GM23248 (cell line): Measurements from ENCODE around the gene RFX3. TPM values are rescaled to one million over a fixed set of nuclear protein-coding genes. Genes with fewer than 3 reads are reported as not detected.

Experiments used
- DNase-seq: peaks from one replicate; pipeline ENCODE4 v3.0.0-alpha.2; 2015
- H2AFZ ChIP-seq: fragments of 200-600 bp; sonication (generic); 2 replicates; pipeline ENCODE4 v1.6.1; 2016; ENCODE audit warnings: antibody characterized with exemption
- H3F3A ChIP-seq: fragments of 200-600 bp; sonication (generic); 2 replicates; pipeline ENCODE4 v1.6.1; 2016; ENCODE audit warnings: mild to moderate bottlenecking, antibody characterized with exemption, mixed run types; ENCODE audit not compliant: insufficient read depth
- H3K27ac ChIP-seq: fragments of 200-600 bp; sonication (generic); 2 replicates; pipeline ENCODE4 v1.5.1; 2016; ENCODE audit warnings: mild to moderate bottlenecking
- H3K27me3 ChIP-seq: fragments of 200-600 bp; sonication (generic); replicated peaks from 2 replicates; pipeline ENCODE4 v1.6.1; 2016; ENCODE audit warnings: mild to moderate bottlenecking; ENCODE audit not compliant: insufficient read depth
- H3K36me3 ChIP-seq: fragments of 200-600 bp; sonication (generic); 2 replicates; pipeline ENCODE4 v1.6.1; 2016; ENCODE audit warnings: low read depth, mild to moderate bottlenecking
- H3K4me1 ChIP-seq: fragments of 200-600 bp; sonication (generic); 2 replicates; pipeline ENCODE4 v1.6.1; 2016; ENCODE audit warnings: mild to moderate bottlenecking; ENCODE audit not compliant: insufficient read depth
- H3K4me2 ChIP-seq: fragments of 200-600 bp; sonication (generic); one replicate; pipeline ENCODE4 v1.6.1; 2016; ENCODE audit warnings: mild to moderate bottlenecking; ENCODE audit not compliant: unreplicated experiment
- H3K4me3 ChIP-seq: fragments of 200-600 bp; sonication (generic); 2 replicates; pipeline ENCODE4 v1.5.1; 2016; ENCODE audit warnings: mild to moderate bottlenecking
- H3K79me2 ChIP-seq: fragments of 200-600 bp; sonication (generic); 2 replicates; pipeline ENCODE4 v1.6.1; 2016; ENCODE audit warnings: mild to moderate bottlenecking; ENCODE audit not compliant: insufficient read depth
- H3K9ac ChIP-seq: fragments of 200-600 bp; sonication (generic); 2 replicates; pipeline ENCODE4 v1.6.1; 2016; ENCODE audit warnings: mild to moderate bottlenecking
- H3K9me2 ChIP-seq: fragments of 200-600 bp; sonication (generic); 2 replicates; pipeline ENCODE4 v1.6.1; 2016; ENCODE audit warnings: mixed run types, mild to moderate bottlenecking, moderate library complexity; ENCODE audit not compliant: insufficient read depth
- H3K9me3 ChIP-seq: fragments of 200-600 bp; sonication (generic); one replicate; pipeline ENCODE4 v1.6.1; 2017; ENCODE audit warnings: low read depth
- H4K20me1 ChIP-seq: fragments of 200-600 bp; sonication (generic); 2 replicates; pipeline ENCODE4 v1.6.0; 2016; ENCODE audit not compliant: insufficient read depth
- EZH2 ChIP-seq: fragments of 200-600 bp; sonication (generic); IDR thresholded peaks from 2 replicates; pipeline ENCODE4 v1.6.1; 2018; ENCODE audit warnings: antibody characterized with exemption, mild to moderate bottlenecking; ENCODE audit not compliant: insufficient read depth, poor library complexity, severe bottlenecking
- EZH2phosphoT487 ChIP-seq: fragments of 200-600 bp; sonication (generic); IDR thresholded peaks from 2 replicates; pipeline ENCODE4 v1.6.1; 2018; ENCODE audit warnings: antibody characterized with exemption, moderate library complexity, mild to moderate bottlenecking, low read depth; ENCODE audit not compliant: insufficient read depth
- WGBS, 2 experiments: methylation state at CpG; one replicate each; pipeline ENCODE4 v1.1.6; 2015 to 2017; ENCODE audit warnings: low lambda C conversion rate in 2 of 2, low coverage in 1 of 2; ENCODE audit errors: missing lambda C conversion rate in 2 of 2; 5-methylcytosine and 5-hydroxymethylcytosine counted together
- in situ Hi-C: fragments of 300-500 bp; cut with MboI; formaldehyde crosslinking; loops from 2 replicates; pipeline ENCODE4 v1.15.0; 2020
- polyA plus RNA-seq: library from polyadenylated mRNA; unstranded; fragments of >200 nt; fragmentation: Nextera tagmentation; extraction: Ambion mirVana; gene quantifications from 2 replicates; pipeline ENCODE4 v1.2.1, GENCODE V29; 2016
- total RNA-seq: library from RNA; depleted of rRNA; stranded (reverse); fragments of >200 nt; shearing (Covaris generic); gene quantifications from 2 replicates; pipeline ENCODE4 v1.2.3, GENCODE V29; 2014

RFX3 gene
- total and polyA plus RNA-seq, 2 experiments from 2014 or later, result 0.80 to 1.9 TPM

DNA sequence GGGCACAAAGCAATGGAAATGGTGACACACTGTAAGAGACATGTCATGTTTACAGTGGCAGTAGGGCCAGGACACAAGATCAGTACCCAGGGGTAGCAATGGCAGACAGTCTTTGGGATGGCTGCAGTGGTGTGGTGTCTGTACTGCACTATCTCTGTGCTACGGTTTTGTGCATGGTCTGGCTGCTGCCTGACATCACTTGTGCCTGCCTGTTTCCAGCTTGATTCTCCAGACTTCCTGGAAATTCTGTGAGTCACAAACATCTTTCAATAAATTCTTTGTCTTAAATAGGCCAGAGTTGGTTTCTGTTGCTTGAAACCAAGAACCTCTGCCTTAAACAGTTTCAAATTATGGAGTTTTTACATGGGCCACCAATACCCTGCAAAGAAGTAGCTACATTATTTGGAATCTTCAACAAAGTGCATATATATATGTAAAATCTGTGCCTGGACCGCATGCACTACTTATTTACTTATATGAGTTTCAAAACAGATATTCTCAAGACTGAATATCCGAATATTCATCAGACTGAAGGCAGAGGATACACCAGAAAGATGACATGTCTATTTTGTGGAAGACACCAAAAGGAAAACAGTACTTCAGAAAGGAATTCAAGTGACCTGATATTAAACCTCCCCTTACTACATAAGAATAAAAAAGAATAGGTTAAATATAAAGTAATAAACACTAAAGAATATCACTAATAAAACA, 188.1 kb downstream of the RFX3 start:
- H3F3A ChIP-seq, result peaks cover 11% of the 10 kb centered on the region; the same call in 1 of the 2 replicates
- no peaks in the 10 kb centered on the region for H3K79me2 ChIP-seq
- peaks cover 16% of the 10 kb centered on the region for H3K4me1 ChIP-seq
- H3K4me2 ChIP-seq, result peak overlapping the region; percentile 27
- TF ChIP-seq EZH2phosphoT487, result no peak
- TF ChIP-seq EZH2, result no peak
- no peaks in the 10 kb centered on the region for H3K27me3 ChIP-seq
- H3K9me3 ChIP-seq, result no peaks in the 10 kb centered on the region
- no peaks in the 10 kb centered on the region for H4K20me1 ChIP-seq
- peak; percentile 75 for DNase-seq
- peak overlapping the region; percentile 50; the same call in 1 of the 2 replicates for H2AFZ ChIP-seq
- peak overlapping the region; percentile 28 for H3K27ac ChIP-seq
- no peak overlapping the region for H3K9ac ChIP-seq
- no peaks in the 10 kb centered on the region for H3K36me3 ChIP-seq
- no peak overlapping the region for H3K4me3 ChIP-seq
- no peaks in the 10 kb centered on the region for H3K9me2 ChIP-seq
- 16 to 20% methylated on average over 3 of the region's 3 CpGs for WGBS, 2 experiments
- in situ Hi-C loops, result no loop called here

DNA sequence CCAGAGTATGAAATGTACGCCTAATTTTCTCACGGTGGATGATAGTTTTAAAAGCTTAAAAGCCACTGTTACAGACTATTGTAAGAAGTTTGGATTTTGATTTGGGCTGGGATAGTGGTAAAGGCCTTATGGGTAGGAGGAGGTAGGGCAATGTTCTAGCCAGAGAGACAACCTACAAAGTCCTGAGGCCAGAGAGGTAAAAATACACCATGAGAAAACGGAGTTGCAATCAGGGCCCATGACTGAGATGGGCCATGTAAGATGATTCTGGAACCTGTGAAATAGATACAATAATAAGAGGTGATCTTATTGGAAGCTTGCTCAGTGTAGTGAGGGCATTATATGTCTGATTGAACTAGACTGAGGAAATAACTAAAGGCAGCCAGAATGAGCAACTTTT, 188.8 kb downstream of the RFX3 start:
- no peak for DNase-seq
- no peaks in the 10 kb centered on the region for H3K79me2 ChIP-seq
- H2AFZ ChIP-seq, result peak overlapping the region; percentile 50; the same call in 1 of the 2 replicates
- H3K27ac ChIP-seq, result no peak overlapping the region
- no peaks in the 10 kb centered on the region for H3K36me3 ChIP-seq
- H4K20me1 ChIP-seq, result no peaks in the 10 kb centered on the region
- H3K4me1 ChIP-seq, result peaks cover 9% of the 10 kb centered on the region
- H3K9me2 ChIP-seq, result no peaks in the 10 kb centered on the region
- no peak overlapping the region for H3K4me3 ChIP-seq
- H3K4me2 ChIP-seq, result no peak overlapping the region
- TF ChIP-seq EZH2phosphoT487, result no peak
- no peak for TF ChIP-seq EZH2
- WGBS, 2 experiments, result 94 to 99% methylated on average over 3 of the region's 3 CpGs
- no peaks in the 10 kb centered on the region for H3K27me3 ChIP-seq
- peaks cover 6% of the 10 kb centered on the region; the same call in 1 of the 2 replicates for H3F3A ChIP-seq
- in situ Hi-C loops, result no loop called here
- no peaks in the 10 kb centered on the region for H3K9me3 ChIP-seq
- no peak overlapping the region for H3K9ac ChIP-seq

DNA sequence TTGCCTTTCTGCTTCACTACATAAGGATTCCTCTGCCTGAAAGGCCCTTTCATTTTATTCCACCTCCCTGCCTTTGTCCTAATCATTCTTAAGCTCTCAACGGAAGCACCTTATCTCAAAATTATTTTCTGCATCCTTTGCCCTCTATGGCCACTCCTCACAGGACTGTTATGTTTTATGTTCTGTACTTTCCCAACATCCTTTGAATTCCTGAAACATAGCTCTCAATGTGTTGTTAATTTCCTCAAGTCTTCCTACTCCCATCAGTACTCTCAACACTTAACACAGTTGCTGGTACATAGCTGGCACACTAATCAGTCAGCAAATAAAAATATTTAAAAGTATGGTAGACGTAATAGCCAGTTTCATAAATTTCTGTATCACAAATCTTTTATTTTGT, 193.0 kb downstream of the RFX3 start:
- no peaks in the 10 kb centered on the region for H3K9me2 ChIP-seq
- H3K4me1 ChIP-seq, result peaks cover 6% of the 10 kb centered on the region
- no peak overlapping the region for H3K9ac ChIP-seq
- H3K27me3 ChIP-seq, result no peaks in the 10 kb centered on the region
- peaks cover 6% of the 10 kb centered on the region; the same call in 1 of the 2 replicates for H3F3A ChIP-seq
- H2AFZ ChIP-seq, result no peak overlapping the region
- H3K36me3 ChIP-seq, result no peaks in the 10 kb centered on the region
- H3K4me3 ChIP-seq, result no peak overlapping the region
- H3K9me3 ChIP-seq, result no peaks in the 10 kb centered on the region
- H3K79me2 ChIP-seq, result no peaks in the 10 kb centered on the region
- no peak for TF ChIP-seq EZH2phosphoT487
- TF ChIP-seq EZH2, result no peak
- 89 to 95% methylated on average over 2 of the region's 2 CpGs for WGBS, 2 experiments
- H4K20me1 ChIP-seq, result no peaks in the 10 kb centered on the region
- DNase-seq, result no peak
- H3K27ac ChIP-seq, result no peak overlapping the region
- H3K4me2 ChIP-seq, result no peak overlapping the region
- in situ Hi-C loops, result no loop called here

DNA sequence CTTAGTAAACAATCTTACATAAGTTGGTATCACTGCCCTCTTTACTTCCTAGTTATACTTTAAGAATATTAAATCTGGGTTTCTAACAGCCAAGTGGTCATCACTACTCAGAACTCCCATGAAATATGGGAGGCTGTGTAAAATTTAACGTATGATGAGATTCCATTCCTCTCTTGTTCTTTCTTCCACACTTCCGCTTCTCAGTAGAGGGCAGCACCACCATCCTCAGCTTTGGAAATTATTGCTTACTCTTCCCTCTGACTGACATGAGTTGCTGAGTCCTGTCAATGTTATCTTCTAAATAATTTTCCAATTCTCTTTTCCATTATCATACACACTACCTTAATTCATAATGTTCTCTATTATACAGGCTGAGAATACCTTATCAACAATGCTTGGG, 194.0 kb downstream of the RFX3 start:
- H4K20me1 ChIP-seq, result no peaks in the 10 kb centered on the region
- H2AFZ ChIP-seq, result no peak overlapping the region
- H3K4me2 ChIP-seq, result no peak overlapping the region
- no peak overlapping the region for H3K4me3 ChIP-seq
- peaks cover 3% of the 10 kb centered on the region; the same call in 1 of the 2 replicates for H3K4me1 ChIP-seq
- H3K36me3 ChIP-seq, result no peaks in the 10 kb centered on the region
- in situ Hi-C loops, result no loop called here
- 97% methylated on average over 2 of the region's 2 CpGs for WGBS, 2 experiments
- no peak for DNase-seq
- TF ChIP-seq EZH2phosphoT487 (no peak), EZH2 (no peak)
- no peaks in the 10 kb centered on the region for H3K9me3 ChIP-seq
- H3K27me3 ChIP-seq, result no peaks in the 10 kb centered on the region
- no peaks in the 10 kb centered on the region for H3K79me2 ChIP-seq
- no peaks in the 10 kb centered on the region for H3K9me2 ChIP-seq
- peaks cover 6% of the 10 kb centered on the region; the same call in 1 of the 2 replicates for H3F3A ChIP-seq
- no peak overlapping the region for H3K9ac ChIP-seq
- H3K27ac ChIP-seq, result no peak overlapping the region
